Gastrocnemius medialis (tissue), 4 donors: Measurements from ENCODE around the gene RNF181. TPM values are rescaled to one million over a fixed set of nuclear protein-coding genes. Genes with fewer than 3 reads are reported as not detected.
"Not testable (repeated sequence)": the region's sequence is repeated elsewhere in the genome, so short reads cannot be mapped to it uniquely, and the experiment has no call there.

ENCODE experiments used
- ATAC-seq, 2 donors: fragments of 150-250 bp; one replicate each; pipeline ENCODE4 v1.9.1; 2016
- DNase-seq, 2 donors: peaks; one replicate each; pipeline ENCODE4 v3.0.0-alpha.2; 2019
- H3K27ac ChIP-seq, 4 donors: fragments of 200-600 bp; sonication (generic); 1 replicate in 1 of 4; 2 replicates in 3 of 4; pipeline ENCODE4 v1.5.1; 2016 to 2018; ENCODE audit warnings: mild to moderate bottlenecking in 2 of 4, moderate library complexity in 1 of 4
- H3K27me3 ChIP-seq, 3 donors: fragments of 200-600 bp; sonication (generic) in 2 of 3; 1 replicate in 1 of 3; 2 replicates in 2 of 3; pipeline versions ENCODE4 v1.5.1 to v1.6.0; 2016 to 2019; ENCODE audit warnings: mild to moderate bottlenecking in 1 of 3, moderate library complexity in 1 of 3
- H3K36me3 ChIP-seq, 2 donors: fragments of 200-600 bp; sonication (generic) in 1 of 2; one replicate each; pipeline ENCODE4 v1.5.1; 2017 to 2018
- H3K4me1 ChIP-seq, 2 donors: fragments of 200-600 bp; sonication (generic) in 1 of 2; one replicate each; pipeline ENCODE4 v1.5.1; 2016 to 2017; ENCODE audit warnings: mild to moderate bottlenecking in 2 of 2
- H3K4me3 ChIP-seq, 4 donors: fragments of 200-600 bp; sonication (generic) in 3 of 4; 1 replicate in 1 of 4; 2 replicates in 3 of 4; pipeline ENCODE4 v1.5.1; 2016 to 2019; ENCODE audit warnings: mild to moderate bottlenecking in 2 of 4
- H3K9me3 ChIP-seq, 3 donors: fragments of 200-600 bp; sonication (generic) in 2 of 3; 1 replicate in 1 of 3; 2 replicates in 2 of 3; pipeline ENCODE4 v1.5.1; 2016 to 2019
- POLR2A ChIP-seq, 2 donors: fragments of 450-650 bp; IDR thresholded peaks; one replicate each; pipeline ENCODE4 v1.6.1; 2017; ENCODE audit warnings: antibody characterized with exemption in 2 of 2, mild to moderate bottlenecking in 2 of 2, moderate library complexity in 2 of 2
- in situ Hi-C, 4 donors: fragments of 200-750 bp; cut with MboI; loops; one replicate each; pipeline versions ENCODE4 v1.15.0 to v1.8.0; 2017; ENCODE audit warnings: low sequenced_read_pairs in 4 of 4
- intact Hi-C: fragments of 100-400 bp; cut with DNase I; formaldehyde crosslinking; loops from one replicate; pipeline ENCODE4 v1.15.1; 2023; ENCODE audit warnings: low total_unique reads
- total RNA-seq, 4 donors: library from RNA; depleted of rRNA; stranded (reverse); fragments of >200 nt; gene quantifications; one replicate each; pipeline versions ENCODE4 v1.1.0 to v1.2.3, GENCODE V29; 2016
- TF ChIP-seq, protein P1 (sequence below), 5 experiments: fragments of 450-650 bp in 3 of 5; fragments of 200-600 bp in 2 of 5; sonication (generic) in 2 of 5; IDR thresholded peaks in 4 of 5; conservative IDR thresholded peaks in 1 of 5; 1 replicate in 4 of 5; 2 replicates in 1 of 5; pipeline ENCODE4 v1.5.1; 2016 to 2019; ENCODE audit warnings: antibody characterized with exemption in 5 of 5, mild to moderate bottlenecking in 3 of 5, moderate library complexity in 3 of 5

RNF181 gene
- total RNA-seq, 4 donors from 2014 or later, result 207 to 235 (median 215) TPM

DNA sequence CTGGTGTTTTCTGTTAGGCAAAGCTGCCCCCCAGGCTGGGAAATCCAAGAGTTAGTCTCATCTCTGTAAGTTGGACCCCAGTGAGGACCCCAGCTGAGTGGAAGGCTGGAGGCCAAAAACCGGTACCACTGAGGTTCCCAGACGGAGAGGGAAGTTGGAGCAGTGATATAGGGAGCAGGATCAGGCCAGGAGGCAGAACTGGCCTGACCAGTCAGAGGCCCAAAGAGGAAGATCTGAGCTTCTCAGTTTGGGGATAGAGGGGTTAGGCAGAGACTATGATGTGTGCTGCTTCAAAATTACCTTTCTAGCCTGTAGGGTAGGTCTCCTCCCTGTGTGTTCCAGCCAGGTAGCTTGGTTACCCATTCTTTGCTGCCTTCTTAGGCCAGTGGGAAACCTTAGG lies 4.6 kb upstream of the RNF181 start:
- ATAC-seq (no peak), DNase-seq (no peak)
- Histone ChIP-seq H3K4me3 (no peak overlapping the region), H3K27ac (peak overlapping the region; percentile 88 to 98 (median 90)), H3K36me3 (peaks cover 0 to 7% of the 10 kb centered on the region in 2 donors), H3K4me1 (peaks cover 76% of the 10 kb centered on the region in 2 donors), H3K27me3 (no peaks in the 10 kb centered on the region), H3K9me3 (no peaks in the 10 kb centered on the region)
- intact Hi-C loops (no loop called here), in situ Hi-C loops (no loop called here)
- TF ChIP-seq POLR2A (IDR thresholded peaks at IDR 0.05), result no peak
- TF ChIP-seq, protein P1, sequence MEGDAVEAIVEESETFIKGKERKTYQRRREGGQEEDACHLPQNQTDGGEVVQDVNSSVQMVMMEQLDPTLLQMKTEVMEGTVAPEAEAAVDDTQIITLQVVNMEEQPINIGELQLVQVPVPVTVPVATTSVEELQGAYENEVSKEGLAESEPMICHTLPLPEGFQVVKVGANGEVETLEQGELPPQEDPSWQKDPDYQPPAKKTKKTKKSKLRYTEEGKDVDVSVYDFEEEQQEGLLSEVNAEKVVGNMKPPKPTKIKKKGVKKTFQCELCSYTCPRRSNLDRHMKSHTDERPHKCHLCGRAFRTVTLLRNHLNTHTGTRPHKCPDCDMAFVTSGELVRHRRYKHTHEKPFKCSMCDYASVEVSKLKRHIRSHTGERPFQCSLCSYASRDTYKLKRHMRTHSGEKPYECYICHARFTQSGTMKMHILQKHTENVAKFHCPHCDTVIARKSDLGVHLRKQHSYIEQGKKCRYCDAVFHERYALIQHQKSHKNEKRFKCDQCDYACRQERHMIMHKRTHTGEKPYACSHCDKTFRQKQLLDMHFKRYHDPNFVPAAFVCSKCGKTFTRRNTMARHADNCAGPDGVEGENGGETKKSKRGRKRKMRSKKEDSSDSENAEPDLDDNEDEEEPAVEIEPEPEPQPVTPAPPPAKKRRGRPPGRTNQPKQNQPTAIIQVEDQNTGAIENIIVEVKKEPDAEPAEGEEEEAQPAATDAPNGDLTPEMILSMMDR (IDR thresholded peaks at IDR 0.05 in 4 of 5, conservative IDR thresholded peaks at IDR 0.05 in 1 of 5), result no peak

DNA sequence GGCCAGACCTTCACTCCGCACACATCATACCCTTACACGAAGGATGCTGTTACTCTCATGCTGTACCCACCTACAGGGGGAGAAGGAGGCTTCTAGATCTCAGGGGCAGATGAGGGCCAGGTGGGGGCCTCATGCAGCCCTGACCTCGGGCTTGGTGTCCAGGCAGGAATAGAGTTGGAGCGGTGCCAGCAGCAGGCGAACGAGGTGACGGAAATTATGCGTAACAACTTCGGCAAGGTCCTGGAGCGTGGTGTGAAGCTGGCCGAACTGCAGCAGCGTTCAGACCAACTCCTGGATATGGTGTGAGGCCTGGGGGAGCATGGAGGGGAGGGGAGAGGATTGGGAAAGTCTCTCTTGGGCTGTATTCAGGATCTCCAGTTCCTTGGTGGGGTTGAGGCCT lies 4.0 kb upstream of the RNF181 start:
- Histone ChIP-seq H3K36me3 (peaks cover 0 to 7% of the 10 kb centered on the region in 2 donors), H3K4me1 (peaks cover 75 to 76% of the 10 kb centered on the region in 2 donors), H3K9me3 (no peaks in the 10 kb centered on the region), H3K27ac (peak overlapping the region; percentile 88 to 98 (median 90)), H3K4me3 (no peak overlapping the region), H3K27me3 (no peaks in the 10 kb centered on the region)
- intact Hi-C loops, result no loop called here
- DNase-seq (no peak), ATAC-seq (no peak)
- TF ChIP-seq POLR2A (IDR thresholded peaks at IDR 0.05), result no peak
- in situ Hi-C loops, result no loop called here

GRCh38 chr2:85592299-85592698 lies 3.2 kb upstream of the RNF181 start:
- in situ Hi-C loops, H3K4me3 ChIP-seq, H3K9me3 ChIP-seq, ATAC-seq, H3K27me3 ChIP-seq, DNase-seq, intact Hi-C loops: not testable (repeated sequence)
- H3K27ac ChIP-seq, result peak overlapping the region; percentile 88 to 98 (median 90)
- H3K4me1 ChIP-seq, result peaks cover 74 to 76% of the 10 kb centered on the region in 2 donors
- peaks cover 0 to 11% of the 10 kb centered on the region in 2 donors for H3K36me3 ChIP-seq

GRCh38 chr2:85593023-85593422 lies 2.5 kb upstream of the RNF181 start:
- H3K27ac ChIP-seq, result peak overlapping the region in 3 of 4 donors; percentile 13 to 99 (median 19)
- no peak for TF ChIP-seq POLR2A (IDR thresholded peaks at IDR 0.05)
- TF ChIP-seq, protein P1 (IDR thresholded peaks at IDR 0.05 in 4 of 5, conservative IDR thresholded peaks at IDR 0.05 in 1 of 5), result no peak

DNA sequence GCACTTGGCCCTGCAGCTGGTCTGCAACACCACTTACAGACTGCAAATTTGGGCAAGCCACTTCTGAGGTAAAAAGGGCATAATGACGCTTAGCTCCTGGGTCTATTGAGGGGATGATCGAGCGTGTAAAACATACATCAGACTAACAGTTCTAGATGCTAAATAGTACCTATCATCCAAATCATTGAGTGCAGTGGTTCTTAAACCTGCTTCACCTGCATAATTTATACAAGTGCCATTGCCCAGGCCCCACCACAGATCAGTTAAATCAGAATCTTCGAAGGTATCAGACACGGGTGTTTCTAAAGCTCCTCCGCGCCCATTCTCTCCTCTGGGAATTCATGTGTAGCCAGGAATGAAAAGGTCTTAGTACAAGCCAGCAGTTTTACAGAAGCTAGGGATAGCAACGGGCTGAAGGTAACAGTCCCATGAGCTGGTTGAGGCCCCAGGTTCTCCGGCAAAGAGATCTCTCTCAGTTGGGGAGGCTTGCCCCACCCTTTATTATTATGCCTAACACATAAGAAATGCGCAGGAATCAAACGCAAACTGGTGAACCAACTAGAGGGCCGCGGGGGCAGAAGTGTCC lies 737 bp upstream of the RNF181 start:
- TF ChIP-seq, protein P1 (IDR thresholded peaks at IDR 0.05 in 4 of 5, conservative IDR thresholded peaks at IDR 0.05 in 1 of 5), result no peak
- TF ChIP-seq POLR2A (IDR thresholded peaks at IDR 0.05), result no peak
- peak; percentile 2 to 5 for ATAC-seq
- Histone ChIP-seq H3K4me1 (peaks cover 53 to 58% of the 10 kb centered on the region in 2 donors), H3K27me3 (no peaks in the 10 kb centered on the region), H3K9me3 (no peaks in the 10 kb centered on the region), H3K4me3 (peak overlapping the region; percentile 55 to 98 (median 78)), H3K36me3 (peaks cover 0 to 35% of the 10 kb centered on the region in 2 donors), H3K27ac (peak overlapping the region; percentile 87 to 99 (median 94))
- intact Hi-C loops (no loop called here), in situ Hi-C loops (no loop called here)
- no peak for DNase-seq

More at GRCh38 chr2:85593023-85593422, 2.5 kb upstream of the RNF181 start:
- Histone ChIP-seq H3K4me1 (peaks cover 67 to 73% of the 10 kb centered on the region in 2 donors), H3K9me3 (no peaks in the 10 kb centered on the region), H3K4me3 (no peak overlapping the region), H3K36me3 (peaks cover 0 to 18% of the 10 kb centered on the region in 2 donors), H3K27me3 (no peaks in the 10 kb centered on the region)
- no peak for ATAC-seq
- in situ Hi-C loops (no loop called here), intact Hi-C loops (no loop called here)
- DNase-seq, result no peak
